Raji (cell line): ENCODE data around the gene ALG11.

ENCODE experiments used
- POLR2A ChIP-seq: IDR thresholded peaks from 2 replicates; pipeline ENCODE4 v1.6.1; 2011; ENCODE audit warnings: low read depth, low read length, control low read depth; ENCODE audit not compliant: insufficient read depth

The ALG11 gene

GRCh38 chr13:51993713-51994112 is 18.5 kb upstream of the ALG11 start:
- no peak for TF ChIP-seq POLR2A

DNA sequence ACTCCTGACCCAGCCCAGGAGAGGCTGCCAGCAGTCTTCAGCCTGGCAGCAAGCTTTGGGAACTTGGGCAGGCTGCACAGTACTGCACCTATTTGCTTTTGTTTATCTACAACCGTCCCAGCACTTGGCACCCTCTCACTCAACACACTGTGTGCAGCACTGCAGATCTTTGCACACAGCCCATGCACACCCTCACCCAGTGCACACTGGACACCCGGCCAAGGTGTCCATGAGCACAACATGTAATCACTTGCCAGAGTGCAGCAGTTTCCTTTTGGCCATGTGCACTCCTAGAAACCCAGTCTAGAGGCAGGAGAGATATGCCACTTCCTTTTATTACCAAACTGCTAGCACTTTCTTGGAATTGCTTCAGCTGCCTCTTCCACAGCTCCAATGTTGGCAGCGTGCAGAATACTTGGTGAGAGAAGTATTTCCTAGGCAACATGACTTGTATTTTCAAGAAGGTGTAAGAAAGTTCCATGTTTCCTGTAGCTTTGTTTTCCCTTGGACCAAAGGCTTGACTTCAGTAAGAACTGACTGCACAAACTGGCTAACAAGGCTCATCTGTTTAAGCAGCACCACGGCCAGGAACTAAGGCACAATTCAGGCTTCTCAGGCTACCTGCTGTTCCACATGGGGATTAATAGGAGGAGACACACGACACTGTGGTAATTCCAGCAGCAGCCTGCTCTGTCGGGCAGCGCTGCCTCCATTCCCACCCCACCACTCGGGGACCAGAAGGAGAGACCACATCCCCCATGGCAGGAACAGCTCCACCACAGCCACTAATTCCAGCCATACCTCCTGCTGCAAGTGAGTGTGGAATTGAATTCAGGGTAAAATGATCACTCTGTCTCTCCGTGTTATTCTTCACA is 16.3 kb upstream of the ALG11 start:
- TF ChIP-seq POLR2A, result no peak

GRCh38 chr13:51996641-51997040 is 15.6 kb upstream of the ALG11 start:
- TF ChIP-seq POLR2A, result no peak

DNA sequence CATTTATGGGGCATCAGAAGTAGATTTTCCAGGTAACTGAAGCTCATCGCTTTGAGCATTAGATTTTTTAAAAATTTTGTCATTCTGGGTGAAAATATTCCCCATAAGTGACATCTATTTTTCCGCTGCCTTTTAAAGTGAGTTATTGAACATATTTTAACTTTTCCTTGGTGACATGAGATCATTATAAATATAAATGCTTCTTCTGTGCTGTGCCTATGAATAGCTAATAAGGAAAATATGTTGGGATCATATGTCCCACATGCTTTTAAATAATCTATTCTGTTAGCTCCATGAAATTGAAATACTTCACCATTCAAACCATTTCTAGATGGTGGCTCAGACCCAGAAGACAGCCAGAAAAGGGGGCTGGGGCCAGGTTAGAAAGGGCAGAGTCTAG is 15.0 kb upstream of the ALG11 start:
- no peak for TF ChIP-seq POLR2A

- TF ChIP-seq POLR2A, result no peak
Observed at GRCh38 chr13:51997641-51998330, 14.4 kb upstream of the ALG11 start.

DNA sequence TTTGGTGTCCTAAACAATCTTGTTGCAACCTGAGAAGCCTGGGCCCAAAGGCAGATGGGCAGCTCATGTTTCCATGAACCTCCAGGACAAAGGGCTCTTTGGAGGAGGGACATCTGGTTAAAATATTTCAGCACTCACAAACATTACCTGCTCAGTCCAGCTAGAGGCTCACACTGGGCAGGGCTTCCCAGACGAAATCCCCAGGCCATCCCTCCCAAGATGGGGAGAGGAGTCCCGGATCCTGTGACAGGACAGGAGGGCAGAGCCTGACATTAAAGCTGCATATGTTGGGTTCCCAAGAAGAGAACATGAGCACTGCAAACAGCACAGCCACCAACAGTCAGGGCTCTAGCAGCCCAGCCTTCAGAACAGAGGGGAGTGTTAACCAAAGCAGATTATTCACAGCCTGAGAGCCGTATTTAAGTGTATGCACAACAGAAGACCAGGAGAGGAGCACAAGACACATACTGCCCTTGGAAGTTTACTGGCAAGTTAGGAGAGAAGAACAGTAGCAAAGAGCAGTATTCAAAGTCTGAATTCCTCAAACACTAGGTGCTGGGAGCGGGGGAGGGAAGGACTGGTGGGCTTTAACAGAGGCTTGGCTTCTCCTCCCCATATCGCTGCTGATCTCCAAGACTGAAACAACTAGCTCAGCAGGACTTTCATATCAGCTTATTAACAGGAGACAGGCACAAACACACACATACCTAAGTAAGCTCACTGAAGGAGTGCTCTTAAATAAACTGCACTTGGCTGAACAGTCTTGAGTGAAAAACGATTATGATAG is 13.3 kb upstream of the ALG11 start:
- no peak for TF ChIP-seq POLR2A

- TF ChIP-seq POLR2A, result no peak
Observed at GRCh38 chr13:51999510-51999911, 12.7 kb upstream of the ALG11 start.

GRCh38 chr13:51999921-52000320 is 12.3 kb upstream of the ALG11 start:
- TF ChIP-seq POLR2A, result no peak

DNA sequence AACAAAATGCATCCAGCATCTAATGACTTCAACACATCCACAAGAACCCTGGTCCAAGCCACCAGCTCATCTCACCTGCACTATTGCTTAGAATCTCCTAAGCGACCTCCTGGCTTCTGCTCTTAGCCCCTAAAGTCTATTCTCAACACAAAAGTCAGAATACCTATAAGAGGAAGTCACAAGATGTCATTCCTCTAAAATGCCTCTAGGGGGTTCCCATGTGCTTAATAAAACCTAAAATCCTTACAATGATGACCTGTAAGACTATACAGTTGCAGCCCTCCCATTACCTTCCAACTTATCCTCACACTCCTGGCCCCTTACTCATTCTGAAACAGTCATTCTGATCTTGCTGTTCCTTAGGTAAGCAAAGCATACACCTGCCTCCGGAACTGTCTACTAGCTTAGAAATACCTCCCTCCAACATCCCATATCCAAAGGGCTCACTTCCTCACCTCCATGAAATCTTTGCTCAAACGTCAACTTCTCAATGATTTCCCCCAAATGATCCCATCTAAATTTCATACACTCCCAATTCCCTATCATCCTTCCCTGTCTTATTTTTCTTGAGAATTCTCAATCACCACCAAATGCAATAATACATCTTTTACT is 11.0 kb upstream of the ALG11 start:
- no peak for TF ChIP-seq POLR2A

DNA sequence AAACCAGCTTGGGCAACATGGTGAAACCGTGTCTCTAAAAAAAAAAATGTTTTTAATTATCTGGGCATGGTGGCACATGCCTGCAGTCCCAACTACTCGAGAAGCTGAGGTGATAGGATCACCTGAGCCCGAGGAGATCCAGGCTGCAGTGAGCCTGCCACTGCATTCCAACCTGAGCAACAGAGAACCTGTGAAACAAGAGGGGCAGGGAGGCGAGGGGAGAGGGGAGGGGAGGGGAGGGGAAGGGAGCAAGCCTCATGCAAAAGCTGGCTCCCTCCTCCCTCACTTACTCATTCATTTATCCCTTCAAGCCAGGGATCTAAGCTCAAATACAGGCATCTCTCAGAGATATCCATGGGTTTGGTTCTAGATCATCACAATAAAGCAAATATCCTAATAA is 9.8 kb upstream of the ALG11 start:
- TF ChIP-seq POLR2A, result no peak

DNA sequence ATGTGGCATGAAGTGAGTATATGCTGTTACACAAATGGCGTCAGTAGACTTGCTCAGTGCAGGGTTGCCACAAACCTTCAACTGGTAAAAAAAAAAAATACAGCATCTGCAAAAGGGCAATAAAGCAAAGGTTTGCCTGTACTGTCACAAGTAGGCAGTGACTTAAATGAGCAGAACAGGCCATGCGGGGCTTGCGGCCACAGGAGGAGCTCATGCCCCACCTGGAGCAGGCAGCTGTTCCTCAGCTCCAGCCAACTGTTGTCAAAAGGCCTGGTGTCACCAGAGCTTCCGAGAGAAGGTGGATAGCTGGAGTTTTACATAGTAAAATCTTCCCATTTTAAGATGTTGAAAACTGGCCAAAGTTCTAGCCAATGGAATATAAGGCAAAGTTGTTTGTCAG is 8.7 kb upstream of the ALG11 start:
- TF ChIP-seq POLR2A, result no peak

GRCh38 chr13:52004511-52005170 is 7.6 kb upstream of the ALG11 start:
- no peak for TF ChIP-seq POLR2A

DNA sequence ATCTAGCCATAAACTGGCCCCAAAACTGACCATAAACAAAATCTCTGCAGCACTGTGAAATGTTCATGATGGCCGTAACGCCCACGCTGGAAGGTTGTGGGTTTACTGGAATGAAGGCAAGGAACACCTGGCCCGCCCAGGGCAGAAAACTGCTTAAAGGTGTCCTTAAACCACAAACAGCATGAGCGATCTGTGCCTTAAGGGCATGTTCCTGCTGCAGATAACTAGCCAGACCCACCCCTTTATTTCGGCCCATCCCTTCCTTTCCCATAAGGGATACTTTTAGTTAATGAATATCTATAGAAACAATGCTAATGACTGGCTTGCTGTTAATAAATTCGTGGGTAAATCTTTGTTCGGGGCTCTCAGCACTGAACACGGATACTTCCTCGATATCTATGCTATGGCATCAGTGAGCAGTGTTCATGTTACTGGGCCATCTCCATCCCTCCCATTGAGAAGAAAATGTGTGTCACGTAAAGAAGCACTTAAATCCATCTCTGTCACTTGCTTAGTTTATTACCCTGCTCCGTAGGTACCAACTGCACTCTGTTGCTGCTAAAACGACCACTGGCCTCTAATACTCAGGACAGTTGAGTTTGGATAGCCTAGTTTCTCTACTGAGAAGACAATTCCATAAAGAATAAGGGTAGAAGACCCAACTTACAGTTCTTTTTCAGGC is 6.2 kb upstream of the ALG11 start:
- no peak for TF ChIP-seq POLR2A
